HepG2 (cell line): ENCODE results near the gene PRM2. TPM values are rescaled to one million over a fixed set of nuclear protein-coding genes. Genes with fewer than 3 reads are reported as not detected.

ENCODE experiments used
- AFF4 ChIP-seq: sonication (generic); formaldehyde crosslinking; IDR thresholded peaks from 2 replicates; pipeline ENCODE4 v1.4.0; 2020; ENCODE audit warnings: missing genetic modification reagents
- ARNT ChIP-seq: fragments of 450-650 bp; IDR thresholded peaks from 2 replicates; pipeline ENCODE4 v1.6.1; 2017
- BRD4 ChIP-seq: sonication (generic); formaldehyde crosslinking; IDR thresholded peaks from 2 replicates; pipeline ENCODE4 v1.4.0; 2020; ENCODE audit warnings: missing genetic modification reagents
- DDIT3 ChIP-seq: sonication (generic); formaldehyde crosslinking; IDR thresholded peaks from 2 replicates; pipeline ENCODE4 v1.4.0; 2020; ENCODE audit warnings: mild to moderate bottlenecking, missing genetic modification reagents
- HINFP ChIP-seq: sonication (generic); formaldehyde crosslinking; IDR thresholded peaks from 2 replicates; pipeline ENCODE4 v1.4.0; 2020; ENCODE audit warnings: low read depth, mild to moderate bottlenecking, missing genetic modification reagents
- KDM5B ChIP-seq: sonication (generic); formaldehyde crosslinking; IDR thresholded peaks from 2 replicates; pipeline ENCODE4 v1.4.0; 2020; ENCODE audit warnings: missing genetic modification reagents, mild to moderate bottlenecking, borderline replicate concordance
- MAX ChIP-seq: IDR thresholded peaks from 2 replicates; pipeline ENCODE4 v1.6.1; 2012; ENCODE audit warnings: inconsistent platforms
- NAIF1 ChIP-seq: sonication (generic); formaldehyde crosslinking; IDR thresholded peaks from 2 replicates; pipeline ENCODE4 v1.5.0; 2020; ENCODE audit warnings: mild to moderate bottlenecking, missing genetic modification reagents, borderline replicate concordance
- NR2C2 ChIP-seq: sonication (generic); formaldehyde crosslinking; IDR thresholded peaks from 2 replicates; pipeline ENCODE4 v1.4.0; 2020; ENCODE audit warnings: missing genetic modification reagents, mild to moderate bottlenecking, moderate library complexity, borderline replicate concordance
- RBM22 ChIP-seq: fragments of 200-400 bp; formaldehyde crosslinking; optimal IDR thresholded peaks from 2 replicates; pipeline ENCODE3; 2017; ENCODE audit warnings: mild to moderate bottlenecking, low read length, moderate library complexity
- SCMH1 ChIP-seq: sonication (generic); formaldehyde crosslinking; IDR thresholded peaks from 2 replicates; pipeline ENCODE4 v1.9.0; 2021; ENCODE audit warnings: missing genetic modification reagents, mild to moderate bottlenecking, borderline replicate concordance
- THRA ChIP-seq: sonication (generic); formaldehyde crosslinking; IDR thresholded peaks from 2 replicates; pipeline ENCODE4 v1.4.0; 2020; ENCODE audit warnings: missing genetic modification reagents, borderline replicate concordance
- U2AF1 ChIP-seq: fragments of 200-400 bp; formaldehyde crosslinking; optimal IDR thresholded peaks from 2 replicates; pipeline ENCODE3; 2017; ENCODE audit warnings: mild to moderate bottlenecking, low read depth, low read length
- ZC3H4 ChIP-seq: sonication (generic); formaldehyde crosslinking; IDR thresholded peaks from 2 replicates; pipeline ENCODE4 v1.4.0; 2020; ENCODE audit warnings: missing genetic modification reagents, borderline replicate concordance
- ZIK1 ChIP-seq: sonication (generic); formaldehyde crosslinking; IDR thresholded peaks from 2 replicates; pipeline ENCODE4 v1.5.0; 2020; ENCODE audit warnings: mild to moderate bottlenecking, low read depth, missing genetic modification reagents, borderline replicate concordance
- ZNF138 ChIP-seq: sonication (generic); formaldehyde crosslinking; IDR thresholded peaks from 2 replicates; pipeline ENCODE4 v1.5.0; 2020; ENCODE audit warnings: mild to moderate bottlenecking, low read depth, missing genetic modification reagents
- ZNF234 ChIP-seq: sonication (generic); formaldehyde crosslinking; conservative IDR thresholded peaks from 2 replicates; pipeline ENCODE4 v1.5.1; 2020; ENCODE audit warnings: mild to moderate bottlenecking, missing genetic modification reagents
- ZNF580 ChIP-seq: IDR thresholded peaks from 2 replicates; pipeline ENCODE4 v1.6.1; 2016; ENCODE audit warnings: low read depth, borderline replicate concordance
- ZNF607 ChIP-seq: sonication (generic); formaldehyde crosslinking; IDR thresholded peaks from 2 replicates; pipeline ENCODE4 v1.5.1; 2020; ENCODE audit warnings: missing genetic modification reagents, mild to moderate bottlenecking, borderline replicate concordance
- ZNF773 ChIP-seq: sonication (generic); formaldehyde crosslinking; IDR thresholded peaks from 2 replicates; pipeline ENCODE4 v1.4.0; 2020; ENCODE audit warnings: missing genetic modification reagents, borderline replicate concordance
- ZNF775 ChIP-seq: sonication (generic); formaldehyde crosslinking; IDR thresholded peaks from 2 replicates; pipeline ENCODE4 v1.4.0; 2020; ENCODE audit warnings: missing genetic modification reagents, mild to moderate bottlenecking, moderate library complexity, borderline replicate concordance
- ZSCAN30 ChIP-seq: sonication (generic); formaldehyde crosslinking; IDR thresholded peaks from 2 replicates; pipeline ENCODE4 v1.5.0; 2020; ENCODE audit warnings: mild to moderate bottlenecking, missing genetic modification reagents
- polyA plus RNA-seq, 8 experiments: library from polyadenylated mRNA; depleted of rRNA in 3 of 8; stranded (reverse) in 7 of 8; unstranded in 1 of 8; fragments of >200 nt; fragmentation: Illumina TruSeq in 4 of 8; extraction: Trizol in 4 of 8; gene quantifications; 2 replicates each; pipeline versions ENCODE4 v1.2.1 to v1.2.3, GENCODE V29; 2011 to 2016; ENCODE audit warnings: low read depth in 4 of 8, missing spikeins in 1 of 8, mixed read lengths in 1 of 8; ENCODE audit not compliant: insufficient read depth in 1 of 8
- total RNA-seq, 5 experiments: library from RNA; depleted of rRNA; stranded (reverse); fragments of >200 nt; fragmentation: Illumina TruSeq; extraction: Trizol; gene quantifications; 2 replicates each; pipeline ENCODE4 v1.2.3, GENCODE V29; 2016; ENCODE audit warnings: low read depth in 1 of 5

PRM2 gene
- total and polyA plus RNA-seq, 2 of the 13 experiments (the other 11 are each of a cell fraction or from before 2014, with no cell fraction given): 0.54 TPM; not detected in 1

GRCh38 chr16:11308493-11309283 lies 32.4 kb upstream of the PRM2 start (continued):
- TF ChIP-seq AFF4: no peak
- peak; percentile 86 for TF ChIP-seq ZNF580 (CRISPR knock-in tag)
- no peak for TF ChIP-seq ARNT
- no peak for TF ChIP-seq ZNF234 (CRISPR knock-in tag)
- TF ChIP-seq ZSCAN30 (CRISPR knock-in tag): no peak
- no peak for TF ChIP-seq DDIT3 (CRISPR knock-in tag)
- no peak; the same call in none of the 2 replicates for TF ChIP-seq MAX
- peak; percentile 77; the same call in 1 of the 2 replicates for TF ChIP-seq ZNF138
- TF ChIP-seq RBM22: no peak
- TF ChIP-seq SCMH1: no peak
- TF ChIP-seq THRA (CRISPR knock-in tag): peak; percentile 65; the same call in 1 of the 2 replicates
- TF ChIP-seq ZIK1 (CRISPR knock-in tag): peak; percentile 68; the same call in 1 of the 2 replicates
- TF ChIP-seq NAIF1 (CRISPR knock-in tag): no peak
- TF ChIP-seq KDM5B (CRISPR knock-in tag): peak; percentile 55; the same call in 1 of the 2 replicates
- no peak for TF ChIP-seq ZNF775 (CRISPR knock-in tag)
- peak; percentile 18; the same call in 1 of the 2 replicates for TF ChIP-seq HINFP (CRISPR knock-in tag)
- peak; percentile 58 for TF ChIP-seq ZNF607 (CRISPR knock-in tag)
- TF ChIP-seq U2AF1: no peak
- 0 out of 2 replicates have a peak, but pooled peaks have one; percentile 60 for TF ChIP-seq BRD4 (CRISPR knock-in tag)
- no peak for TF ChIP-seq NR2C2 (CRISPR knock-in tag)
- TF ChIP-seq ZNF773 (CRISPR knock-in tag): no peak
- TF ChIP-seq ZC3H4: no peak
